DND-41 (cell line): Measurements from ENCODE around the gene RIF1.

Experiments
- CTCF ChIP-seq: IDR thresholded peaks from 2 replicates; pipeline ENCODE4 v1.5.1; 2012; ENCODE audit warnings: borderline replicate concordance, low read length, moderate library complexity, mild to moderate bottlenecking; ENCODE audit not compliant: poor library complexity, severe bottlenecking; ENCODE audit errors: extremely low read depth
- EZH2 ChIP-seq: IDR thresholded peaks from 3 replicates; pipeline ENCODE4 v1.6.1; 2012; ENCODE audit warnings: borderline replicate concordance, low read depth, mild to moderate bottlenecking, moderate library complexity, low read length, inconsistent platforms; ENCODE audit not compliant: severe bottlenecking

GRCh38 chr2:151520976-151521375 is 111.3 kb downstream of the RIF1 start:
- no peak for TF ChIP-seq CTCF
- TF ChIP-seq EZH2 = no peak
